ENCODE results near the gene ENTREP1. TPM values are rescaled to one million over a fixed set of nuclear protein-coding genes. Genes with fewer than 3 reads are reported as not detected.

Gene ENTREP1
- total and polyA plus RNA-seq, 8 donors = 2.0 to 40.2 (median 11.3) TPM

GRCh38 chr9:69319324-69320025 is 5.5 kb upstream of the ENTREP1 start:
- intact Hi-C loops (cut with DNase I; ENCODE audit: low total_unique reads) = no loop called here
- TF ChIP-seq POLR2A (IDR thresholded peaks at IDR 0.05) = no peak
- TF ChIP-seq CTCF (IDR thresholded peaks at IDR 0.05) = no peak
- no peak for TF ChIP-seq POLR2AphosphoS5 (IDR thresholded peaks at IDR 0.05)
- no peak for TF ChIP-seq EP300 (IDR thresholded peaks at IDR 0.05)
- WGBS, 5 donors = 39 to 74% (median 58%) methylated on average over 6 of the region's 6 CpGs

GRCh38 chr9:69322256-69322655 is 2.8 kb upstream of the ENTREP1 start:
- Histone ChIP-seq H3K9me3 (no peaks in the 10 kb centered on the region), H3K27ac (no peak overlapping the region), H3K27me3 (peaks cover 0 to 31% (median 5%) of the 10 kb centered on the region in 3 donors), H3K36me3 (no peaks in the 10 kb centered on the region), H3K4me1 (peaks cover 0 to 25% (median 21%) of the 10 kb centered on the region in 4 donors), H3K4me3 (no peak overlapping the region)
- WGBS, 5 donors = 38 to 58% (median 48%) methylated on average over 1 of the region's 1 CpG
- TF ChIP-seq POLR2AphosphoS5 (IDR thresholded peaks at IDR 0.05) (no peak), POLR2A (IDR thresholded peaks at IDR 0.05) (no peak), EP300 (IDR thresholded peaks at IDR 0.05) (no peak), CTCF (IDR thresholded peaks at IDR 0.05) (no peak)
- intact Hi-C loops (cut with DNase I; ENCODE audit: low total_unique reads) = no loop called here
- DNase-seq = no peak

More at GRCh38 chr9:69319324-69320025, 5.5 kb upstream of the ENTREP1 start:
- Histone ChIP-seq H3K4me3 (no peak overlapping the region), H3K36me3 (no peaks in the 10 kb centered on the region), H3K27me3 (peaks cover 0 to 12% (median 1%) of the 10 kb centered on the region in 3 donors), H3K27ac (no peak overlapping the region), H3K4me1 (peaks cover 0 to 3% (median 2%) of the 10 kb centered on the region in 4 donors), H3K9me3 (no peaks in the 10 kb centered on the region)
- DNase-seq = peak in 1 of 2 donors; percentile 7

- H3K4me3 ChIP-seq = peak overlapping the region in 3 of 4 donors; percentile 55 to 65 (median 63)
- WGBS, 5 donors = 20 to 44% (median 28%) methylated on average over 2 of the region's 2 CpGs
- intact Hi-C loops (cut with DNase I; ENCODE audit: low total_unique reads) = no loop called here
Observed at GRCh38 chr9:69323861-69324260, 1.2 kb upstream of the ENTREP1 start.

More at GRCh38 chr9:69323861-69324260, 1.2 kb upstream of the ENTREP1 start:
- Histone ChIP-seq H3K9me3 (no peaks in the 10 kb centered on the region), H3K4me1 (peaks cover 0 to 26% (median 21%) of the 10 kb centered on the region in 4 donors), H3K27ac (no peak overlapping the region), H3K27me3 (peaks cover 0 to 31% (median 5%) of the 10 kb centered on the region in 3 donors), H3K36me3 (no peaks in the 10 kb centered on the region)
- no peak for DNase-seq
- TF ChIP-seq POLR2A (IDR thresholded peaks at IDR 0.05) (no peak), EP300 (IDR thresholded peaks at IDR 0.05) (no peak), POLR2AphosphoS5 (IDR thresholded peaks at IDR 0.05) (no peak), CTCF (IDR thresholded peaks at IDR 0.05) (no peak)

Measured in stomach (tissue), 9 donors.